ENCODE measurements around the gene ART3. TPM values are rescaled to one million over a fixed set of nuclear protein-coding genes. Genes with fewer than 3 reads are reported as not detected.

Gene ART3
- total and polyA plus RNA-seq, 7 donors, result 3.0 to 6.4 (median 5.1) TPM; not detected in 2

DNA sequence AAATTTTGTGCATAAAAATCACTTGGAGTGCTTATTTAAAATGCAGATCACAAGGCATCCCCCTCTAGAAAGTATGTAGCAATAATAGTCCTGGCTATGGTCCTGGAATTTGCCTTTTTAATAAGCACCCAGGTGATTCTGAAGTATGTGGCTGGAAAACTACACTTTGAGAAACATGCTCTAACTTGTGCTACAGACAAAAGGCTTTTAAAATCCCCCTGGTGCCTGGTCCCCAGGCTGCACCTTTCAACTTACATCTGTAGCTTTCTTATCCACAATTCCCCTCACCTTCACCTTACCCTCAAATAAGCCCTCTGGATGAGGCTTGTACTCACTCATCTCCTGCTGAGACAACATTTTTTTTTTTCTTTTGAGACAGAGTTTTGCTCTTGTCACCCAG lies 21.1 kb downstream of the ART3 start:
- TF ChIP-seq, protein P1, sequence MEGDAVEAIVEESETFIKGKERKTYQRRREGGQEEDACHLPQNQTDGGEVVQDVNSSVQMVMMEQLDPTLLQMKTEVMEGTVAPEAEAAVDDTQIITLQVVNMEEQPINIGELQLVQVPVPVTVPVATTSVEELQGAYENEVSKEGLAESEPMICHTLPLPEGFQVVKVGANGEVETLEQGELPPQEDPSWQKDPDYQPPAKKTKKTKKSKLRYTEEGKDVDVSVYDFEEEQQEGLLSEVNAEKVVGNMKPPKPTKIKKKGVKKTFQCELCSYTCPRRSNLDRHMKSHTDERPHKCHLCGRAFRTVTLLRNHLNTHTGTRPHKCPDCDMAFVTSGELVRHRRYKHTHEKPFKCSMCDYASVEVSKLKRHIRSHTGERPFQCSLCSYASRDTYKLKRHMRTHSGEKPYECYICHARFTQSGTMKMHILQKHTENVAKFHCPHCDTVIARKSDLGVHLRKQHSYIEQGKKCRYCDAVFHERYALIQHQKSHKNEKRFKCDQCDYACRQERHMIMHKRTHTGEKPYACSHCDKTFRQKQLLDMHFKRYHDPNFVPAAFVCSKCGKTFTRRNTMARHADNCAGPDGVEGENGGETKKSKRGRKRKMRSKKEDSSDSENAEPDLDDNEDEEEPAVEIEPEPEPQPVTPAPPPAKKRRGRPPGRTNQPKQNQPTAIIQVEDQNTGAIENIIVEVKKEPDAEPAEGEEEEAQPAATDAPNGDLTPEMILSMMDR (IDR thresholded peaks at IDR 0.05), result no peak
- no peak for TF ChIP-seq EP300 (IDR thresholded peaks at IDR 0.05)
- no peak for TF ChIP-seq POLR2AphosphoS5 (IDR thresholded peaks at IDR 0.05)
- TF ChIP-seq POLR2A (IDR thresholded peaks at IDR 0.05), result no peak
- Histone ChIP-seq H3K27ac (no peak overlapping the region), H3K4me1 (no peaks in the 10 kb centered on the region), H3K27me3 (no peaks in the 10 kb centered on the region), H3K36me3 (no peaks in the 10 kb centered on the region), H3K4me3 (no peak overlapping the region), H3K9me3 (no peaks in the 10 kb centered on the region)
- no peak for DNase-seq
- intact Hi-C loops (cut with DNase I), result no loop called here

DNA sequence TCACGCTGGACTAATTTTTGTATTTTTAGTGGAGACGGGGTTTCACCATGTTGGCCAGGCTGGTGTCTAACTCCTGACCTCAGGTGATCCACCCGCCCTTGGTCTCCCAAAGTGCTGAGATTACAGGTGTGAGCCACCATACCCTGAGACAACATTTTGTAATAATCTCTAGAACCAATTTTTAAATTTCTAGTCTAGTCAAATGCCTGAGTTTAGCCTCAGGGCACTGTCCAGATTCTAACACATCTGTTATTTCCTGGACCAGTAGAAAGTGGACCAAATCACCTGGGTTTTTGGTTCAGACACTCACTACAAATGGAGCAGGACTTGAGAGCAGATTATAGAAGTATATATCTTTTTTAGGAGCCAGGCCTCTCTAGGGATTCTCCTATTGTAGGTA lies 21.6 kb downstream of the ART3 start:
- WGBS, 2 donors, result 93 to 97% methylated on average over 3 of the region's 3 CpGs
- Histone ChIP-seq H3K9me3 (no peaks in the 10 kb centered on the region), H3K27me3 (no peaks in the 10 kb centered on the region), H3K4me1 (no peaks in the 10 kb centered on the region), H3K36me3 (no peaks in the 10 kb centered on the region), H3K4me3 (no peak overlapping the region), H3K27ac (no peak overlapping the region)
- intact Hi-C loops (cut with DNase I), result no loop called here
- no peak for DNase-seq
- TF ChIP-seq POLR2A (IDR thresholded peaks at IDR 0.05) (no peak), EP300 (IDR thresholded peaks at IDR 0.05) (no peak), POLR2AphosphoS5 (IDR thresholded peaks at IDR 0.05) (no peak)
- TF ChIP-seq, protein P1 (IDR thresholded peaks at IDR 0.05), result no peak

DNA sequence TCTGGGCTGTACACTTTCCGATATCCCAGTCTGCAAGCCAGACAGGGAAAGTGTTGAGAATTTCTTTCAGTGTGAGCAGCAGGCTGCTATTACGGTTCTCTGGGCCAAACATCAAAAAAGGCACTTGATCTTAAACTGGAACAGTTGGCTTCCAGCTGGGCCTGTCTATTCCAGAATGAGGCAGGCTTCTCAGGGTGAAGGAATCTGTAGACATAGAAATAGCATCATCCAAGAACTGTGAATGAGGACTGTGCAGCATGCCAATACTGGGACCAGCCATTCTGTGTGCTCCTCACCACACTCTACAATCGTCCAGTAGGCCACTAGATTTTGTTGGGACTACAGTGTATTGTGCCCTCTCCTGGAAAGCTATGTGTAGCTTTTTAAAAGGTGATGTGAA lies 31.1 kb downstream of the ART3 start:
- H3K4me3 ChIP-seq, result no peak overlapping the region
- TF ChIP-seq EP300 (IDR thresholded peaks at IDR 0.05), result no peak
- TF ChIP-seq, protein P1 (IDR thresholded peaks at IDR 0.05), result no peak
- TF ChIP-seq POLR2AphosphoS5 (IDR thresholded peaks at IDR 0.05), result no peak
- no peak for TF ChIP-seq POLR2A (IDR thresholded peaks at IDR 0.05)
- WGBS, 2 donors, result 72 to 78% methylated on average over 3 of the region's 3 CpGs
- no peaks in the 10 kb centered on the region for H3K4me1 ChIP-seq
- no peak for DNase-seq
- intact Hi-C loops (cut with DNase I), result no loop called here
- no peaks in the 10 kb centered on the region for H3K27me3 ChIP-seq
- H3K9me3 ChIP-seq, result no peaks in the 10 kb centered on the region
- H3K27ac ChIP-seq, result no peak overlapping the region
- no peaks in the 10 kb centered on the region for H3K36me3 ChIP-seq

DNA sequence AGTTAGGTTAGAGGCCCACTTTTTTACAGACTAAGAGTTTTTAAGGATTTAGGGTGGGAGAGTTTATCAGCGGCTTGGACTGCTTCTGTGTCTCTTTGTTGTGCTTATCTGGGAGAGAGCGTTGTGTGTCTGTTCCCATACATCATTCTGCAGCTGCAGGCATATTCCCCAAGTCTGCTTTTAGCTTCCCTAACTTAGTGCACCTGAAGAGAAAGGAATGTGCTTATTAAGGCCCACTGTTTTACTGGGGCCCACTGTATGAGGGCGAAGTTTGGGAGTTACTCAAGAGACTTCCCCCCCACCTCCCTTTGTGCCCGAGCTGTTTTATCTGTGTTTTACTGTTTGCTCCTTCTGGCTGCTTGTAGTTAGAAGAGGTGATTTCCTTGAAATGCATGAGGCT lies 31.9 kb downstream of the ART3 start:
- DNase-seq, result no peak
- Histone ChIP-seq H3K27me3 (no peaks in the 10 kb centered on the region), H3K4me3 (no peak overlapping the region), H3K4me1 (no peaks in the 10 kb centered on the region), H3K9me3 (no peaks in the 10 kb centered on the region), H3K36me3 (no peaks in the 10 kb centered on the region), H3K27ac (no peak overlapping the region)
- intact Hi-C loops (cut with DNase I), result no loop called here
- no peak for TF ChIP-seq POLR2AphosphoS5 (IDR thresholded peaks at IDR 0.05)
- no peak for TF ChIP-seq EP300 (IDR thresholded peaks at IDR 0.05)
- no peak for TF ChIP-seq POLR2A (IDR thresholded peaks at IDR 0.05)
- TF ChIP-seq, protein P1 (IDR thresholded peaks at IDR 0.05), result no peak
- 82 to 87% methylated on average over 4 of the region's 4 CpGs for WGBS, 2 donors

DNA sequence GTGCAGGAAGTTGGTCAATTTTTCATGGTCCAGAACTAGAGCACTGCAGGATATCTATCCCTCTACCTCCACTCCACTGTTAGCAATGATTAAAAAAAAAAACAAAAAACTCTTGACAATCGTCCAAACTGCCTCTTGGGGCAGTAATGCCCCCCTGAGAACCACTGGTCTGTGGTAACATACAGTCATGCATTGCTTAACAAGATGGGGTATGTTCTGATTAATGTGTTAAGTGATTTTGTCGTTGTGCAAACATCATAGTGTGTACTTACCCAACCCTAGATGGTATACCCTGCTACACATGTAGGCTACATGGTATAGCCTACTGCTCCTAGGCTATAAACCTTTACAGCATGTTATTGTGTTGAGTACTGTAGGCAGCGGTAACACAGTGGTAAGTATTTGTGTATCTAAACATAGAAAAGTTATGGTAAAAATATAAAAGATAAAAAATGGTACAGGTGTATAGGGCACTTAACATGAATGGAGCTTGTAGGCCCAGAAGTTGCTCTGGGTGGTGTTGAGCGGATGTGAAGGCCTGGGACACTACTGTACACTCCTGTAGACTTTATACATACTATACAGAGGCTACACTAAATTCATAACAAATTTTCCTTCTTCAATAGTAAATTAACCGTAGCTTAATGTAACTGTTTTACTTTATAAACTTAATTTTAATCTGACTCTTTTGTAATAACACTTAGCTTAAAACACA lies 34.1 kb downstream of the ART3 start:
- Histone ChIP-seq H3K9me3 (no peaks in the 10 kb centered on the region), H3K27me3 (no peaks in the 10 kb centered on the region), H3K27ac (no peak overlapping the region), H3K36me3 (peaks cover 0 to 15% (median 2%) of the 10 kb centered on the region in 4 donors), H3K4me3 (no peak overlapping the region), H3K4me1 (no peaks in the 10 kb centered on the region)
- no peak for DNase-seq
- TF ChIP-seq POLR2A (IDR thresholded peaks at IDR 0.05), result no peak
- TF ChIP-seq POLR2AphosphoS5 (IDR thresholded peaks at IDR 0.05), result no peak
- TF ChIP-seq, protein P1 (IDR thresholded peaks at IDR 0.05), result no peak
- no peak for TF ChIP-seq EP300 (IDR thresholded peaks at IDR 0.05)
- intact Hi-C loops (cut with DNase I), result no loop called here
- WGBS, 2 donors, result 41 to 43% methylated on average over 5 of the region's 5 CpGs

All from sigmoid colon (tissue), 7 donors.